A673 (cell line): ENCODE results near the gene NT5C1B. TPM values are rescaled to one million over a fixed set of nuclear protein-coding genes. Genes with fewer than 3 reads are reported as not detected.

Experiments used
- BruUV-seq: library from RNA; stranded (reverse); fragments of 400-500 nt; replicated peaks from 2 replicates; lab custom pipeline; 2021; lab: Mats Ljungman, UMichigan
- CTCF ChIA-PET: fragments of 300-600 bp; sonication (Branson Sonifier 250); formaldehyde crosslinking; loops from one replicate; lab custom pipeline; 2022; ENCODE audit warnings: antibody characterized with exemption; lab: Charles Lee
- POLR2A ChIA-PET: fragments of 300-600 bp; sonication (Branson Sonifier 250); formaldehyde crosslinking; loops from one replicate; lab custom pipeline; 2022; ENCODE audit warnings: antibody characterized with exemption; ENCODE audit not compliant: low non-redundant PET; lab: Charles Lee
- DNase-seq: peaks from one replicate; pipeline ENCODE4 v3.0.0-alpha.2; 2015; ENCODE audit warnings: low spot score
- H3K27ac ChIP-seq: fragments of 200-600 bp; sonication (generic); 2 replicates; pipeline ENCODE4 v1.5.1; 2016; ENCODE audit warnings: mixed run types, low read depth, mild to moderate bottlenecking, mixed read lengths, antibody characterized with exemption, low read length; ENCODE audit not compliant: poor library complexity, severe bottlenecking
- H3K27me3 ChIP-seq: fragments of 200-600 bp; sonication (generic); replicated peaks from 2 replicates; pipeline ENCODE4 v1.6.1; 2017; ENCODE audit warnings: mixed run types, low read depth, mild to moderate bottlenecking, mixed read lengths, antibody characterized with exemption, low read length; ENCODE audit not compliant: insufficient read depth, poor library complexity
- H3K36me3 ChIP-seq: fragments of 200-600 bp; sonication (generic); 2 replicates; pipeline ENCODE4 v1.6.1; 2016; ENCODE audit warnings: mixed run types, mild to moderate bottlenecking, mixed read lengths, antibody characterized with exemption, low read length; ENCODE audit not compliant: insufficient read depth, poor library complexity, severe bottlenecking
- H3K4me1 ChIP-seq: fragments of 200-600 bp; sonication (generic); 2 replicates; pipeline ENCODE4 v1.6.1; 2017; ENCODE audit warnings: mixed run types, mild to moderate bottlenecking, mixed read lengths, antibody characterized with exemption, low read length; ENCODE audit not compliant: insufficient read depth, poor library complexity, severe bottlenecking
- H3K4me3 ChIP-seq: fragments of 200-600 bp; sonication (generic); 2 replicates; pipeline ENCODE4 v1.5.1; 2016; ENCODE audit warnings: low read depth, mixed run types, mild to moderate bottlenecking, mixed read lengths, low read length; ENCODE audit not compliant: poor library complexity, severe bottlenecking
- H3K9me3 ChIP-seq: fragments of 200-600 bp; sonication (generic); 2 replicates; pipeline ENCODE4 v1.6.1; 2016; ENCODE audit warnings: mixed run types, low read depth, mild to moderate bottlenecking, mixed read lengths, antibody characterized with exemption, low read length; ENCODE audit not compliant: poor library complexity, severe bottlenecking
- CTCF ChIP-seq: fragments of 300-800, 200-600 bp; sonication (generic); conservative IDR thresholded peaks from 2 replicates; pipeline ENCODE4 v1.5.1; 2017; ENCODE audit warnings: low read depth, mild to moderate bottlenecking, antibody characterized with exemption, low read length, moderate library complexity, mixed read lengths
- EZH2 ChIP-seq: fragments of 200-600 bp; sonication (generic); IDR thresholded peaks from 2 replicates; pipeline ENCODE4 v1.6.1; 2017; ENCODE audit warnings: borderline replicate concordance, low read depth, mild to moderate bottlenecking, mixed read lengths, antibody characterized with exemption, low read length; ENCODE audit not compliant: poor library complexity, severe bottlenecking
- intact Hi-C: fragments of 100-400 bp; cut with micrococcal nuclease; formaldehyde crosslinking; loops from one replicate; pipeline ENCODE4 v1.10.0; 2022; ENCODE audit not compliant: unreplicated experiment
- total RNA-seq: library from RNA; stranded (reverse); gene quantifications from 2 replicates; pipeline ENCODE4 v1.2.3, GENCODE V29; 2021

The NT5C1B gene
- total RNA-seq, 1 experiment from 2014 or later = not detected

- H3K36me3 ChIP-seq = no peaks in the 10 kb centered on the region
- TF ChIP-seq CTCF = no peak
- peaks cover 9% of the 10 kb centered on the region for H3K9me3 ChIP-seq
- POLR2A ChIA-PET = no interaction called here
- H3K4me1 ChIP-seq = no peaks in the 10 kb centered on the region
- no peak for DNase-seq
- H3K27me3 ChIP-seq = no peaks in the 10 kb centered on the region
- no peak overlapping the region for H3K4me3 ChIP-seq
- no TSS peak for BruUV-seq
- CTCF ChIA-PET = no interaction called here
- intact Hi-C loops = no loop called here
- no peak overlapping the region for H3K27ac ChIP-seq
Observed at GRCh38 chr2:18580606-18581005, 8.8 kb downstream of the NT5C1B start.

- no peaks in the 10 kb centered on the region for H3K27me3 ChIP-seq
- no peak for DNase-seq
- intact Hi-C loops = no loop called here
- TF ChIP-seq CTCF = no peak
- no peak for TF ChIP-seq EZH2
- no peak overlapping the region for H3K4me3 ChIP-seq
- H3K27ac ChIP-seq = no peak overlapping the region
- peaks cover 9% of the 10 kb centered on the region for H3K9me3 ChIP-seq
- ChIA-PET CTCF (no interaction called here), POLR2A (no interaction called here)
- BruUV-seq = no TSS peak
- H3K36me3 ChIP-seq = no peaks in the 10 kb centered on the region
- H3K4me1 ChIP-seq = no peaks in the 10 kb centered on the region
Observed at GRCh38 chr2:18578033-18578432, 11.3 kb downstream of the NT5C1B start.

GRCh38 chr2:18566145-18566769 lies 23.1 kb downstream of the NT5C1B start:
- ChIA-PET POLR2A (no interaction called here), CTCF (no interaction called here)
- H3K9me3 ChIP-seq = no peaks in the 10 kb centered on the region
- intact Hi-C loops = no loop called here
- no peaks in the 10 kb centered on the region for H3K27me3 ChIP-seq
- no TSS peak for BruUV-seq
- DNase-seq = no peak
- TF ChIP-seq EZH2 (no peak), CTCF (peak; percentile 23; the same call in 1 of the 2 replicates)
- H3K4me1 ChIP-seq = peaks cover 5% of the 10 kb centered on the region
- no peak overlapping the region for H3K27ac ChIP-seq
- no peaks in the 10 kb centered on the region for H3K36me3 ChIP-seq
- H3K4me3 ChIP-seq = no peak overlapping the region
